CD4-positive, alpha-beta T cell treated with Interleukin-17A for 1 hour (primary cell): ENCODE results near the gene WIPI1.

Experiments
- DNase-seq: peaks from one replicate; pipeline ENCODE4 v3.0.0-alpha.2; 2020

The WIPI1 gene

DNA sequence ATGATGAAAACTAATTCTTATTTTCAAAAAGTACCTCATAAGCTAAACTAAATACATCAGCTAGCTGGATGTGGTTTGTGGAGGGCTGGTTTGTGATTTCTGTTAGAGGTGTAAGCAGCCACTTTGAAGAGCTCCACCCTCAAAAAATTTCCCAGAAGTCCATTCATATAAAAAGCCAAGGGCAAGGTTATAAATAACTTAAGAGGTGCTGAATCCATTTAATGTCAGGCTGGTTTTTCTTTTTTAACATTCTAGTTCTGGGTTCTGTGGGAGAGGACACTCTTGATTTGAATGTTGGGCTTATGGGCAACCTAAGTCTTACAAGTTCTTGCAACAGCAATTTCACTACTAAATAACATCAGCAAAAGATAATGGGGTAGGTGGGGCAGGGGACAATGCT, 3.4 kb upstream of the WIPI1 start:
- peak; percentile 82 for DNase-seq

DNA sequence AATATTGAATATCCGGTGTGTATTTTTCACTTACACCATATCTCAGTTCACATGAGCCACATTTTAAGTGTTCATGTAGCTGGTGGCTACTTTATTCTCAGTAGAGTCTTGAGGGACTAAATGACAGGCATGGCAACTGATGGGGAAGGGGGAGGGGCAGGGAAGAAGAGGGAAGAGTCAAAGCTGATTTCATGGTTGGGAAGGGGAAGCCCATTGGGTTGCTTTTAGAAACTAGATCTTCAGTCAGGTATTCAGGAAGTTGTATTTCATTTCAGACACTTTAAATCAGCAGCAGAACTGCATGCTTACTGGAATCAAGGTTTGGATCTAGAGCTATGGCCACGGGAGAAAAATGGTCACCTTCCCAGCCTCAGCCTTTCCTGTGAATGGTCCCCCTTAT, 2.9 kb upstream of the WIPI1 start:
- DNase-seq, result peak; percentile 27

DNA sequence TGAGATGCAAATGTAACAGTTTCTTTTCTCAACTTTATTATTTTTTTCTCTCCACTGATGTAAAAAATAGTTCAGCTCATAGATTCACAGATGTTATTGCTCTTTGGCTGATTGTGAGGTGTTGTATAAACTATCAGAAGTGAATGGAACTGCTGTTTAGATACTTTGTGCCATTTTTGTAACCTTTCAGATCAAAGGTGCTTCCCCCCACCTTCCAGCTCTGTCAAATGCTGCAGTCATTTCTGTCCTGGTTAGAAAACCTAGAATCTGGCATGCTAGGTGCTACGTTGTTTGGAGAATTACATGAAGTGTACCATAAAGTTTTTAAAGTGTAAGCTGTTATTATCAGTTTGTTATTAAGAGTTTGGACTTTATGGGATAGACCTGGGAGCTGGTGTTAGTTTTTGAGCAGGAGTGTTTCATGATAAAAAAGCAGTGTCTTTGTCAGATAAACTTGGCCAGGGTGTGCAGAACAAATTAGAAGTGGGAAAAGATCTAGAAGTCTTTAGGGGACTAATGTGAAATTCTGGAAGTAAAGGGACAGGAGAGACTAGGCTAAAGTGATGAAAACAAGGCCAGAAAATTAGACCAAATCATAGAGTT, 1.8 kb upstream of the WIPI1 start:
- peak; percentile 18 for DNase-seq

DNA sequence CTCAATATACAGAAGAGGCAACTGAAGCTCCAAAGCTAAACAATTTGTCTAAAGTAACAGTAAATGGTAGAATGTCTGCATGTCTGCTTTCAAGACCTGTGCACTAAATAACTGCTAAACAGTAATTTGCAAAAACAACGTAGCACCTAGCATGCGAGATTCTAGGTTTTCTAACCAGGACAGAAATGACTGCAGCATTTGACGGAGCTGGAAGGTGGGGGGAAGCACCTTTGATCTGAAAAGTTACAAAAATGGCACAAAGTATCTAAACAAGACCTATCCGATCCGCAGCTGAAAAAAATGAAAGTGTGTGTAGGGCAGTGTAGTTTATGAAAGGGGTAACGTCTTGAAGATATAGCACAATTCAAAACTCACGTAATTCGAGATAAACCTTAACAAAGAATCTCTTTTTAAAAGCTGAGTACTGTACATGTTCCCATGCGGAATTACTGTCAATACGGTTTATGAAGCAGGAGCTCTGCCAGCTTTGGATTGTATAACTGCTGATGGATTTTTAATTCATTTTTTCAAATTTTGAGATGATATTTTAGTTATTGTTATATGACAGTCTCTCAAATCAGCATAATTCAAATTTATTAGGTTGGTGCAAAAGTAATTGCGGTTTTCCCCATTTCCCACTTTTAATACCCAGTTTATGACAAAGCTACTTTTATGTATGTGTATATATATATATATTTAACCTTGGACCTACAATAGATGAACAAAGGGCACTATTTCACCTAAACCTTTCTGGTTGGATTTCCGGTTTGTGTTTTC, 1.2 kb upstream of the WIPI1 start:
- peak; percentile 6 for DNase-seq

DNA sequence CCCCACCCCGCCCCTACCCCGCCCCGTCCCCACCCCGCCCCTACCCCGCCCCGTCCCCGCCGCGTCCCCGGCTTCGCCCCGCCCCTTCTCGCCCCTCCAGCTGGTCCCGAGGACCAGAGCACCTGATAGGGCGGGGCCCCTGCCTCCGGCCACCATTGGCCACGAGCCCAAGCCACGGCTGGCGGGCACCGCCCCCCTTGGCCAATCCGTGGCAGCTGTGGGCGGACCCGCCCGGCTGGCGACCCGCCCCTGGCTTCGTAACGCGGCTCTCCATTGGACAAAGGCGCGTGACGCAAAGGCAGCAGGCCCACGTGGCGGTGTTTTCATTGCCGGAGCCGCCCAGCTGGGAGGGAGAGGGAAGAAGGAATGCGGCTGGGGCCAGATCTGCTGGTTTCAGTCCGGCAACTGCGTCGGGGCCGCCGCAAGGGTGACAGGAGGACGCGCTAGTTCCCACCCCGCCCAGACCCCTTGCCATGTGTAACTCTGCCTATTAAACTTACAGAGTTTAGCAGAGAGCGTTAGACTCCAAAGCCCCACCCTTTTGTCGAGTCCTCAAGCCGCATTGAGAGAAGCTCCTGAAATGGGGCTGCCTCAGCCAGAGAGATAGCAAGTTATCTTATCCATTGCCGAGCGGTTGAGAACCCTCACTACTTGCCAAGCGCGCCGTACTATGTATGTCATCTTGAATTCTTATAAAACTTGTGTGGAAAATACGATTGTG, 403 bp upstream of the WIPI1 start:
- DNase-seq, result peak; percentile 98

DNA sequence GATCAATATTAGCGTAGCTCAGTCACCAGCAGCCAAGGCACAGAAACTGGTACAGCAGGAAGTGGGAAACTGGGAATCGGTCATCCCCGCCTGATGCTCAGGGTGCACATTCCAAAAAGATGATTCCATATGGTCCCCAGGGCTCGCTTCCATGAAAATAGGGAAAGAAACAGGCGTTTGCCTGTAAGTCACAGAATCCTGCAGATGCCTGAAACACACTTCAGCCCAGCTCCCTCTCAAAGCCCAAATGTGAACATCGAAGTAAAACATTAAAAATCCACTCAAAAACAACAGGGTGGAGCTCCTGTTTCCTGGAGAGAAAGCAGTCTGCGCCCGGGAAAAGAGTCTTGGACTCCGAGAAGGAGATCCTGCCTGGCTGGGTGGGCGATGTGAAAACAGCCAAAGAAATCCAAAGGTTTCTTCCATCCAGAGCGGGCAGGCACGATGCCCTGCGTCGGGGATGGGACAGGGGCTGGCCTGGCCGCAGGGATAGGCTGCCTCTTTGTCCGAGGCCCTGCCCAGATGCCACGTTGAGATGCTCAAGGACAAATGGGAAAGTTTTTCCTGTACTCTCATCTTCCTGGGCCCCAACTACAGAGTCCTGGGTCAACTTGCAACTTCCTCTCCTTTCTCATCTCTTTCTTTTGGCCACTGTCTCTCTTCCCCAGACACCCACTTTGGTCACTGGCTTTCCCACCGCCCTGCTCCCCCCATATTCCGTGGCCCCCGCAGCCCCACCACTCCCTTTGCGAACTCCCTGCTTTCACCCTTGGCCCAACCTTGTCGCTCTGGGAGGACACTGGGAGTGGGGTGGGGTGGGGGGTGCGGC, 743 bp downstream of the WIPI1 start:
- DNase-seq, result no peak

DNA sequence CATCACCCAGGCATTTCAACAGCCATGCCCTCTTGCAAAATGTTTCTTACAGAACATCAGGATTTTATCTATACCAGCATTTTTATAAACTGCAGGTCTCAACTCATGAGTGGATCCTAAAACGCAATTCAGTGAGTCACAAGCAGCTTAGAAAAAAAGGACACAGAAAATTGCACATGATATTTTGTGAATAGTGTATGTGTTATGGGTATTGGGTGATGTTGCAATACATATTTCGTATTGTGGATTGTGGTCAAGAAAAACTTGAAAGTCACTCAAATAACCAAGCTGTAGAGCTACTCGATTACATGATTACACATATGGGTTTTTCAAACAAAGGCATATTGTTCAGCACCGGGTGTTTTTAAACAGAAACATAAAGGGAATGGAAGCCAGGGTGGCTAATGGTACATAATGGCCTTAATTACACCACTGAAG, 1.4 kb downstream of the WIPI1 start:
- DNase-seq, result no peak

DNA sequence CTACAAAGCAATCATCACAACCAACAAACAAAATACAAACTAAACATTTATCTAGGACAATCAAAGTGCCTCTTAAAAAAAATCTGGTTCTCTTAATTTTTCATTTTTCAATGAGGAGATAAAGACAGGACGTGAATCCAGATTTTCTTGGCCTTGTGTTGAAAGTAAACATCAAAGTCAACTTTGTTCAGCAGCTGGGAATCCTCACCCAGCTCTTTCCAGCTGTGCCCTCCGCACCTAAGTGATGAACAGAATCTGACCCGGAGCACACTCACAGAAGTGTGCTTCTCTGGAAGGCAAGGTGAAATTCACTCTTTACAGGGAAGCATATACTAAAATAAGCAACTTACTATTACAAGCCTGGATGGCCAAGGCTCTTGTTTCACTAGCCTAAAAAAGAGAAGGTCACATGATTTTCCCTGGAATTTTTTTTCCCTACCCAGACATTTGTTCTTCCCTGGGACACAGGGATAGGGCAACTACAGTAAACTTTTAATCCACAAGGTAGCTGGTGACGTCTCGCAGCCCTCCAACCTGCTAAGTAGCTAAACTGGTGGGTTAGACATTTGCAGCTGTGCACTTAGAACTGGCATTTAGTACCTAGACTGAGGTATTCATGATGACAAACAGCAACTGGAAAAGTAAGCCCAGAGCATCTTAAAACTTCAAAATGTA, 3.2 kb downstream of the WIPI1 start:
- no peak for DNase-seq

DNA sequence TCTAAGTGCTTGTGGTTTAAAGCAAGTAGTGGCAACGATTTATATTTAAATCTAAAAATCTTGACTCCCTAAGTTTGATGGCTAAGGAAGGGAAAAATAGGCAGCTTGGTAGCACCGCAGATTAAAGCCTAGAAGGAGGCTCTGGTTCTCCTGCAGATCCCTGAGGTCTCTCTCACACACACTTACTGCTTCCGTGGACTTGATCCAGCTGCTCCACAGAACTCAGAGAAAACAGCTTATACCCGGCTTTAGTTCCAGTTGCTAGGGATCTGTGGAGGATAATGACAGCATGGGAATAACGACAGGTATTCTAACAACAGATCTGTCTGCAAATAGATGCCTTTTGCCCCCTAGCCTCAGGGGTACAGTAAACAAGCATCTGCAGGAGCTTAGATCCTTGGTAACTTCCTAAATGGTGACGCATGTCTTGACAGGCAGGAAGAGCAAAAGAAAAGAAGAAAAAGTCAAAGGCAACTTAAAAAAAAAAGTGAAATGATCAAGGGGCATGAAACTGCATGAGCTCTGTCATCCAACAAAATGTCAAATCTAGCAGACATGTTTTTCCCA, 4.5 kb downstream of the WIPI1 start:
- DNase-seq, result no peak

DNA sequence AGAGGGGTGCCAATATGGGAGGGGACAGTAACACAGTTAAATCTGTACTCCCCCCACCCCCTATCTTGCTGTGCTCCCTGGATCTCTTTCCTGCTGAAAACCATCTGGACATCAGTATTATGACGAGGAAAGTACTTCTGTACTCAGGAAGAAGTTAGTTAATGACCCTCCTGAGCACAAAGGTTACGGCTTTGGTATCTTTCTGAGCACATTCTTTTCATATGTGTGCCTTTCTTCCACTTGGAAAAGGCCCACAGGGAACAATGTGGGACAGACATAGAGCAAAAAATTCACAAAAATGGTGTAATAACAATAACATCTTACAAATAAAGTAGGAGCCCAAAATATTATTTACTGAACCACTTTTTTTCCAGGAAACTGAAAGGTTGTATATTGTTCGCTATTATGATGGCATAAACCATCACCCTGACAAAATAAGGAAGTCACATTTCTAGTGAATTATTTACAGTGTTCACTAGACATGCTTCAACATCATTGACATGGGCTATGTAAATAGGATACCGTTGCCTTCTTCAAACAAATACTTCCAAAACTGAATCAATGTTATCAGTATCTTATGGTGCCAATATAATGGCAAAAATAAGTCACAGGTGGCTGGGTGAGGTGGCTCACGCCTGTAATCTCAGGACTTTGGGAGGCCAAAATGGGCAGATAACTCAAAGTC, 5.5 kb downstream of the WIPI1 start:
- no peak for DNase-seq

DNA sequence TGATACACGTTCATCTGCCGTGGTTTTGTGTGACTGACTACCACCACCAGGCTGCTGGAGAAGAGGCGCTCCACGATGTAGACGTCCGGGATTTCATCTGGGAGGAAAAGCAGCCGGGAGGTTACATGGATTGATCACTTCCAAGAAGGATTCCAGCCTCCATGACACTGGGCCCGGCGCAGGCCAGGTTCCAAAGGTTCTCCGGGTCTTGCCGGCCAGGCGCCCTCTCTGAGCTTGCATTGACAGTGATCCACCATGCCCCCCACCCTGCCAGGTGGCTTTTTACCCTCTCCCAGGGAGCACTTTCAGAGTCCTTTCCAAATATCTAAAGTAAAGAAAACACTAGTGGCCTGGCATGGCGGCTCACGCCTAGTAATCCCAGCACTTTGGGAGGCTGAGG, 6.5 kb downstream of the WIPI1 start:
- no peak for DNase-seq

DNA sequence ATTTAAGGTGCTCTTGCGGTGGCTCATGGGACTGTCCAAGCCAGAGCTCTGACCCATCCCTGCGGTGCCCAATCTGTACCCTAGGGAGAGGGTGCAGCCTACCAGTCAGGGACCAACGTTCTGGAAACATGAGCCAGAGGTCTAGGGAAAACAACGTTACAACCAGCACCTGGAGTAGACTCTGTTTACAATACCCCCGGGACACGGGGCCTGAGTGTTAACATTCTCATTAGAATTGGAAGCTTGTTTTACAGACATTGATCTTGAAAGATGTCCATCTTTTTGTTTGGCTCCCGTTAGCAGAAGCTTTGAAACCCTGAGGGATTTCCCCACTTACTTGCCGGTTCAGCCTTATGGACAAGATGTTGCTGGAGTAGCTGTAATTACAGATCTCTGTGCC, 6.9 kb downstream of the WIPI1 start:
- no peak for DNase-seq

DNA sequence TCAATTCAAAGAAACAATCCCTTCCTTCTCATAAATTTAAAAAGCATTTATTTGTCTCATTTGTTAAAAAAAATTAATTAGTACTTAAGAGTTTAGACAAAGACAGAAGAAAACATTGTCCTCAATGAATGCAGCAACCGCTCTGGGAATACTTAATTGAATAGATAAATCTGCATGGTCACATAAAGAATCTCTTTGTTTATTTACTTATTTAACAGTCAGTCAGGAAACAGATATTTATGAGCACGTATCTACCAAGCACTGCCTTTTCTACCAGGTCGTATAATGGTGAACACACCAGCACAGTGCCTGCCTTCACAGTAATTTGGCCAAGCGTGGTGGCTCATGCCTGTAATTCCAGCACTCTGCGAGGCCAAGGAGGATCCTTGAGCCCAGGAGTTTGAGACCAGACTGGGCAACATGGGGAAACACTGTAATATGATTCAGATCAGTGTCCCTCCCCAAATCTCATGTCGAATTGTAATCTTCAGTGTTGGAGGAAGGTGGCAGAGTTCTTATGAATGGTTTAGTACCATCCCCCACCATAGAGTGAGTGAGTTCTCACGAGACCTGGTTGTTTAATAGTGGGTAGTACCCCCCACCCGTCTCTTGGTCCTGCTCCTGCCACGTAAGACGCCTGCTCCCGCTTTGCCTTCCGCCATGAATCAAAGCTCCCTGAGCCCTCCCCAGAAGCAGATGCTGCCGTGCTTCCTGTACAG, 8.1 kb downstream of the WIPI1 start:
- no peak for DNase-seq

DNA sequence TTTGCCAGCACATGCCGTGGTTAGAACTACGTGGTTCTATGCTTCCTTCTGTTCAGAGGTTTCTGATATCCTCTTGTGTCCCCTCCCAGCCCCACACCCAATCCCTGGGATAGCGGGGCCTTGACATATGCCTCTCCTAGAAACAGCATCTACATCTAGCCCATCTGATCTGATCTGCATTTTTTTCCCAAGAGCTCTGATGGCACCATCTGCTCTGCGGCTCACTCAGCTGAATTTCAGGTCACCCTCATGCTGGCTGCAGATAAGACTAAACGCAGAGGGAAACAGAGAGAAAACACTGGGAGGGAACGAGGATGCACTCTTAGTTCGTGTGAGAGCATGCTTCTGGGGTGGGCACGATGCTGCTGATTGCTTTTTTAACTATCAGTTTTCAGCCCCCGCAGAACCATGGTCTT, 10.7 kb downstream of the WIPI1 start:
- no peak for DNase-seq

DNA sequence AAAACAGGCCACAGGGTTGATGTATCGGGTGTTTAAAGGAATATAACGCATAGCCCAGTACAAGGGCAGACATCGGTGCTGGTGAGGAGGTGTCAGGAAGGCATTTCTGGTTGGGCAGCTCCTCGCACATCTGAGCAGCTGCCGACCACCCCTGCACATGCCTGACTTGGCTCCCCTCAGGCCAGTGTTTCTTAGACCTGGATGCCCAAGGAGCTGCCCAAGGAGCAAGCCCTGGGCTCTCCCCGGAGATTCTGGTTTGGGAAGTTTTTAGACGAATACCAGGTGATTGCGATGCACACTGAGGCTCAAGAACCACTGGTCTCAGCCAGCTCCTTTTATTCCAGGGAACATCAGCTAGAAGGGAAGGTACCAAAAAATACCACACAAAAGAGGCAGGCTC, 11.6 kb downstream of the WIPI1 start:
- DNase-seq, result no peak

DNA sequence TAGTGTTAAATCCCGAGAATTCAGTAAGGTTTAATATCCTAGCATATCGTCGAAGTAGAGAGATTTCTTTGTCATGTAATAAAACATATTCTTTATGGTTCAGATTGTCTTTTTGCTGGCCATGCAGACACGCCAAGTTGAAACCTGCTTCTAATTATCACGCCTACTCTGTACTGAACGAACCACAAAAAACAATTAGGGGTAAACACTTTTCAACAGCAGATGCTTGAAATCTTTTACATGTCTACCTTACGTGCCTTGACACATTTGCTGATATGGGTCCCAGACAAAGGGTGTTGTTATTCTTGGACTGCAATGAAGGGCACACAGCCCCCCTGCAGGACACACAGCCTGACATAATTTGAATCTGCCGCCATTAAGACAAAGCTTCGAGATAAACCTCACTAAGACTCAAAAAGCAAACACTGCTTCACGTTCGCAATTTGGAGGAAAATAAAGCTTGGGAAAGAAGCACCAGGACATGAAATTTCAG, 13.3 kb downstream of the WIPI1 start:
- DNase-seq, result no peak

DNA sequence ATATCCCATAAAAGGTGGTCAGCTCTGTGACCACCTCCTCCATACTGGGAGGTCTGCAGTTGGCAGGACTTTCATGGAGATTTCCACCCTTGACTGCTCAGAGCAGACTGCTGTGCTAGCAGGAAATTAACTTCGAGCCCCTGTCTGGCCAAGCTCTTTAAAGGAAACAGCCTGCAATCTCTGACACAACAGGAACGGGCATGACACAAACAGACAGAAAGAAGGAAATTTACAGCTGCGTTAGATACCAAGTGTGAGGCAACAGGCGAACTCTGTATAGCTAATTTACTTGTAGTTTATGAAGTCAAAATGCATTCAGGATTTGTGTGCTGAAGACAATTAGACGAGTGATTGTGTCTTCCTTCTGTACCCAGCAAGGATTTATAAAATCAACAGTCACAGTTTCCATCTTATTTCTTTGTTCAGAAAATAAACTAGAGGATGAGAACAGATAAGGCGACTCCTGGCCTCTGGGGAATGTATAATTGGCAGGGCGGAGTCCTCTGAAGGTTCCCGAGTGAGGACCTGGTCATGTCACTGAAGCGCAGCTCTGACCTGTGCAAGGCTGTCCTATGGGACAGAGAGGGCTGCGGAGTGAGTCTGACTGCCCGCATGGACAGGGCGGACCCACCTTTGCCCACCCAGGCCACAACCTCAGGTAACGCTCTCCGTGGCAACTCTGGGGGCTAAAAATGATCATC, 16.1 kb downstream of the WIPI1 start:
- no peak for DNase-seq

DNA sequence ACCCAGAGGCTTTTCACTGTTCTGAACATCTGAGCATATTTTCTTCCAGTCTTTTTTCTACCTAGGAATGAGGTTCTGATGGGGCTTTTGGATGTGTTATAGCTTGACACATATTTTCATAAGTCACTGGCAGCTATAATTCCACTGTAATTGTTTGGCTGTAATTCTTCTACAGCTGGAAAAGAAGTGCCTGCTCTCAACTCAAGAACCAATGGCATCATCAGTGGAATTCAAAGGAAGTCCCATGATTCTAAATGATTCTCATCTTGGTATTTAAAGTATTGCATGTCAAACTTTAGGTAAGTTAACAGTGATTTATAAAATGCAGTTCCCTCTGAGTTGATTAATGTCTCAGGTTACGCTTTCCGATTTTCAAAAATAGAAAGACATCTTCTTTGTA, 16.8 kb downstream of the WIPI1 start:
- DNase-seq, result no peak

DNA sequence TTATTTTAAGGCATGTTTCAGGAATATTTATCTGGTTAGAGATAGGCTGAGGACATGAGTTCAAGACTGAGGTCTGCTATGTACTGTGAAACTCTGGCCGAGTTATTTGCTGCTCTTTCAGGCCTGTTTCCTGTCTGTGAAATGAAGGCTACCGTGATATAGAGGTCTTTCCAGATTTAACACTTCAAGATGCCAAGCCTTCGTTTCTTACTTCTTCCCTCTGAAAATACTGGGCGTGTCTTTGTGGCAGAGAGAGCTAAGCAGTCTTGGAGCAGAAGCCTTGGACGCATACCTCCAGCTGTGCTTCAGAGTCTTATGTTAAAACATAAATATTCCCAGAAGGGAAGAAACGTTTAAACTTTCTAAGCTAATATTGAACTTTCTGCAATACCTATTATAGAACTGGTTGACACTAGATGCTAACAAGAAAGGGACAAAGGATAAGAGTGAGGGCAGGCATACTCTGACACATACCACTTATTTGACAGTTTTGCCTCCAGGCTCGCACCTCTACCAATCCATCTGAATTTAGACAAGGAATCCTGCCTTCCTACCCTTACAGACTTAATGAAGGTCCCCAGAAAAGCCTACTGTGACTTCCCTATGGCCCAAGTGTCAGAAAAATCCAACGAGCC, 17.5 kb downstream of the WIPI1 start:
- no peak for DNase-seq
